GM06990 (cell line): ENCODE data around the gene LRRFIP2.
"Not testable (repeated sequence)": the region's sequence is repeated elsewhere in the genome, so short reads cannot be mapped to it uniquely, and the experiment has no call there.

ENCODE experiments used
- DNase-seq: peaks from one replicate; pipeline ENCODE4 v3.0.0-alpha.2; 2011; ENCODE audit not compliant: insufficient read length; ENCODE audit errors: extremely low read depth
- H3K27me3 ChIP-seq: replicated peaks from 2 replicates; pipeline ENCODE4 v1.6.0; 2011; ENCODE audit warnings: low read length; ENCODE audit not compliant: control insufficient read depth, insufficient read depth
- H3K36me3 ChIP-seq: 2 replicates; pipeline ENCODE4 v1.5.1; 2011; ENCODE audit warnings: low read length; ENCODE audit not compliant: control insufficient read depth, insufficient read depth
- H3K4me3 ChIP-seq: replicated peaks from 2 replicates; pipeline ENCODE4 v1.5.1; 2011; ENCODE audit warnings: low read depth, mild to moderate bottlenecking, control low read depth, low read length
- CTCF ChIP-seq: IDR thresholded peaks from 2 replicates; pipeline ENCODE4 v1.5.1; 2011; ENCODE audit warnings: low read length, control low read depth, mild to moderate bottlenecking, inconsistent platforms; ENCODE audit not compliant: insufficient read depth, poor library complexity, severe bottlenecking

LRRFIP2 gene

DNA sequence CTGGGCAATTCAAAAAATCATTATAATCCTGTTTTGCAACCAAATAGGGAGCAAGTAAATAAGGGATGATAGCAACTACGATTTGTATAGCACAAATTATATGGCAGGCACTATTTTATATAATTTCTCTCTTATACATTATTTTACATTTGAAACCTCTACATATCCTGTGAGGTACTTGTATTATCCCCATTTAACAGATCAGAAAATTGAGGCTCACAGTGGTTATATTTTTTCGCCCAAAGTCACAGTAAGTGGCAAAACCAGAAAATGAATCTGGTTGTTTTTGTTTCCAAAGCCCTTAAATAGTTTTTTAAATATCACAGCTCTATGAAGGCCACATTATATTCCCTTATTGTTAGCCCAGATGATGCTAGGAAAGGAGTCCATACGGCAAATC, 106.8 kb downstream of the LRRFIP2 start:
- no peak for DNase-seq
- Histone ChIP-seq H3K27me3 (no peaks in the 10 kb centered on the region), H3K36me3 (peaks cover 6% of the 10 kb centered on the region), H3K4me3 (no peak overlapping the region)
- no peak for TF ChIP-seq CTCF

DNA sequence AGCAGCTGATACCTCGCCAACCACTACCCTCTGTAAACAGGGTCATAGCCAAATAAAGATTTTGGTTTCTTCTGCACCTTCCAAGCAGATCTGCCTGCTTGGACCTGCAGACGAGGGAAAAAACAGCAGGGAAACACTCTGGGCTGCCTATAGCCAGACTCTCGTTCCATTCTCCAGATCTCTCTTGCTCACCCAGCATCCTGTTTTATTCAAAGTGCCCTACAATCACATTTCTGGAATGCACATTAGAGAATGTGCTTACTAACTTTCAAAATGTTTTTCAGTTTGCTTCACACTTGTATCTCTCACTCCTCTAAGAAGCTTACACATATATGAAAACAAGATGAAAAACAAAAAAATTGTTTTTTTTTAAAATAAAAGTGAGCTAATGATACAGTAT, 109.6 kb downstream of the LRRFIP2 start:
- no peak for TF ChIP-seq CTCF
- Histone ChIP-seq H3K36me3 (peaks cover 10% of the 10 kb centered on the region), H3K27me3 (no peaks in the 10 kb centered on the region), H3K4me3 (no peak overlapping the region)
- DNase-seq, result no peak

- Histone ChIP-seq H3K36me3 (peaks cover 14% of the 10 kb centered on the region), H3K27me3 (no peaks in the 10 kb centered on the region), H3K4me3 (no peak overlapping the region)
- DNase-seq, result no peak
- TF ChIP-seq CTCF, result no peak
Measured at GRCh38 chr3:37058117-37058516, 116.3 kb downstream of the LRRFIP2 start.

DNA sequence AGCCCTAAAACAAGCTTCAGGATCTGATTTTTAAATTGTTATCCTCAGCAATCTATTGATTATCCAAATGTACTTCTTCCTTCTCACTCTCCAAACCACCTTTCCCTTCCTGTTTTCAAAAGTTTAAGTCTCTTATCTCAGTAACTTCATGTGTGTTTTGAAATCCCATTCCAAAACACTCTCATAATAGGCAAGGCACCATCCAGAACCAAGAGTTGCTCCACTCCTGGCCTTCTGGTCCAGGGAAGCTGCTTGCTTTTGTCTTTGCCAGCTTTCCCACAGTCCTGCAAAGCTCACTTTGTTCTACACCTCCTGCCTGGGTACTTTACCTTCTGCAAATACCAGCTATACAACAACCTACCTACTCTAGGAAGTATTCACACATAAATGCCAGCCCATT, 117.6 kb downstream of the LRRFIP2 start:
- TF ChIP-seq CTCF, result no peak
- Histone ChIP-seq H3K4me3 (no peak overlapping the region), H3K27me3 (no peaks in the 10 kb centered on the region), H3K36me3 (peaks cover 14% of the 10 kb centered on the region)
- DNase-seq, result no peak

DNA sequence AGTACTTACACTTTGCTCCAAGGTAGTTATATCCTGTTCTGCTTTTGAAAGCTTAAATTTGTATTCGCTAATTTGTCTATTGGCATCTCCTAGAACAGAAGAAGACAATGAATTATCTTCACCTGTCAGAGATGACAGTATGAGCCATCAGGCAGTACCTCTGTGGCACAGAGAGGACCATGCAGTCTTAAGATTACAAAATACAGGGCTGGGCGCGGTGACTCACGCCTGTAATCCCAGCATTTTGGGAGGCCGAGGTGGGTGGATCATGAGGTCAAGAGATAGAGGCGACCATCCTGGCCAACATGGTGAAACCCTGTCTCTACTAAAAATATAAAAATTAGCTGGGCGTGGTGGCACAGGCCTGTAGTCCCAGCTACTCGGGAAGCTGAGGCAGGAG, 119.3 kb downstream of the LRRFIP2 start:
- peaks cover 17% of the 10 kb centered on the region for H3K36me3 ChIP-seq
- not testable (repeated sequence) for H3K27me3 ChIP-seq, DNase-seq, H3K4me3 ChIP-seq

DNA sequence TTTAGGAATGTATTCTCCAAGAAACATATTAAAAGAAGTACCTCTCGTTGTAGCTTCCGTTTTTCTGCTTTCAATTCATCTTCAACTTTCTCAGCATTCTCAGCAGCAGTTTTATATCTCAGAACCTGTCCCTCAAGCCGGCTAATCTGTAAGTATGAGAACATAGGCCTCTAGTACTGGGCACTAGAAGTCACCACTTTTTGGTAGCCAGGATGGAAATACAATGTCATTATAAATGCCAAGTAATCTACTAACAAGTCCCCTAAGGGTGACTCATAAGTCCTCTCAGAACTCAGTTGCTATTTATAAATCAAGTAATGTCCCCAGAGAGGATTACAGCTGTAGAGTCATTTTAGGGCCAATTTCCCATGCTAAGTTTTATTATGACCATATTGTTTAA, 120.0 kb downstream of the LRRFIP2 start:
- TF ChIP-seq CTCF, result no peak
- peak; percentile 25 for DNase-seq
- no peaks in the 10 kb centered on the region for H3K27me3 ChIP-seq
- peaks cover 17% of the 10 kb centered on the region for H3K36me3 ChIP-seq
- H3K4me3 ChIP-seq, result no peak overlapping the region

- Histone ChIP-seq H3K27me3 (no peaks in the 10 kb centered on the region), H3K36me3 (peaks cover 21% of the 10 kb centered on the region), H3K4me3 (no peak overlapping the region)
- no peak for DNase-seq
- no peak for TF ChIP-seq CTCF
Measured at GRCh38 chr3:37053753-37054152, 120.6 kb downstream of the LRRFIP2 start.
